ENCODE measurements around the gene TOP3B.
A peak's percentile ranks its signal among the peaks of the same experiment; 100 is the strongest.

The TOP3B gene

GRCh38 chr22:21982338-21982965 lies at the start of gene TOP3B:
TOP3B (minus strand) TSS chr22:21982787; CDS start chr22:21975709, 7,078 bp downstream.
- TF ChIP-seq ZNF274 (IDR thresholded peaks at IDR 0.05; ENCODE audit: low read depth, low read length) = no peak
- peak within 1 kb of the TSS; percentile 95 for H3K4me3 ChIP-seq (ENCODE audit: low read length)

- TF ChIP-seq ZNF274 (IDR thresholded peaks at IDR 0.05; ENCODE audit: low read depth, low read length) = no peak
- no peak overlapping the region for H3K4me3 ChIP-seq (ENCODE audit: low read length)
These were observed 48.8 kb upstream of the TOP3B start for GRCh38 chr22:22031183-22031945.

GRCh38 chr22:22030493-22031182 lies 48.1 kb upstream of the TOP3B start:
- TF ChIP-seq ZNF274 (IDR thresholded peaks at IDR 0.05; ENCODE audit: low read depth, low read length) = no peak
- H3K4me3 ChIP-seq (ENCODE audit: low read length) = no peak overlapping the region

GRCh38 chr22:22027955-22028354 lies 45.4 kb upstream of the TOP3B start:
- TF ChIP-seq ZNF274 (IDR thresholded peaks at IDR 0.05; ENCODE audit: low read depth, low read length) = no peak
- H3K4me3 ChIP-seq (ENCODE audit: low read length) = no peak overlapping the region

- TF ChIP-seq ZNF274 (IDR thresholded peaks at IDR 0.05; ENCODE audit: low read depth, low read length) = no peak
- H3K4me3 ChIP-seq (ENCODE audit: low read length) = peak overlapping the region; percentile 6; the same call in 1 of the 2 replicates
These were observed 43.7 kb upstream of the TOP3B start for GRCh38 chr22:22026157-22026831.

- TF ChIP-seq ZNF274 (IDR thresholded peaks at IDR 0.05; ENCODE audit: low read depth, low read length) = no peak
These were observed 43.0 kb upstream of the TOP3B start for GRCh38 chr22:22025320-22026156.

GRCh38 chr22:22024440-22024839 lies 41.9 kb upstream of the TOP3B start:
- no peak overlapping the region for H3K4me3 ChIP-seq (ENCODE audit: low read length)
- no peak for TF ChIP-seq ZNF274 (IDR thresholded peaks at IDR 0.05; ENCODE audit: low read depth, low read length)

More at GRCh38 chr22:22025320-22026156, 43.0 kb upstream of the TOP3B start:
- peak overlapping the region; percentile 6; the same call in 1 of the 2 replicates for H3K4me3 ChIP-seq (ENCODE audit: low read length)

GRCh38 chr22:22023581-22024137 lies 41.1 kb upstream of the TOP3B start:
- no peak overlapping the region for H3K4me3 ChIP-seq (ENCODE audit: low read length)
- no peak for TF ChIP-seq ZNF274 (IDR thresholded peaks at IDR 0.05; ENCODE audit: low read depth, low read length)

- no peak overlapping the region for H3K4me3 ChIP-seq (ENCODE audit: low read length)
- TF ChIP-seq ZNF274 (IDR thresholded peaks at IDR 0.05; ENCODE audit: low read depth, low read length) = no peak
These were observed 40.5 kb upstream of the TOP3B start for GRCh38 chr22:22022947-22023534.

GRCh38 chr22:22022255-22022840 lies 39.8 kb upstream of the TOP3B start:
- no peak overlapping the region for H3K4me3 ChIP-seq (ENCODE audit: low read length)
- TF ChIP-seq ZNF274 (IDR thresholded peaks at IDR 0.05; ENCODE audit: low read depth, low read length) = no peak

GRCh38 chr22:22021162-22021750 lies 38.7 kb upstream of the TOP3B start:
- no peak for TF ChIP-seq ZNF274 (IDR thresholded peaks at IDR 0.05; ENCODE audit: low read depth, low read length)
- no peak overlapping the region for H3K4me3 ChIP-seq (ENCODE audit: low read length)

GRCh38 chr22:22020425-22020852 lies 37.9 kb upstream of the TOP3B start:
- TF ChIP-seq ZNF274 (IDR thresholded peaks at IDR 0.05; ENCODE audit: low read depth, low read length) = no peak
- no peak overlapping the region for H3K4me3 ChIP-seq (ENCODE audit: low read length)
